Loucy (cell line): ENCODE data around the gene PHLDB1.

Experiments
- EZH2phosphoT487 ChIP-seq: fragments of 200-600 bp; IDR thresholded peaks from 2 replicates; pipeline ENCODE4 v1.6.1; 2018; ENCODE audit warnings: antibody characterized with exemption, mild to moderate bottlenecking, moderate library complexity, borderline replicate concordance
- TF ChIP-seq, protein P1 (sequence below): fragments of 200-600 bp; sonication (generic); conservative IDR thresholded peaks from 2 replicates; pipeline ENCODE4 v1.5.1; 2014; ENCODE audit warnings: mild to moderate bottlenecking, antibody characterized with exemption, low read length

DNA sequence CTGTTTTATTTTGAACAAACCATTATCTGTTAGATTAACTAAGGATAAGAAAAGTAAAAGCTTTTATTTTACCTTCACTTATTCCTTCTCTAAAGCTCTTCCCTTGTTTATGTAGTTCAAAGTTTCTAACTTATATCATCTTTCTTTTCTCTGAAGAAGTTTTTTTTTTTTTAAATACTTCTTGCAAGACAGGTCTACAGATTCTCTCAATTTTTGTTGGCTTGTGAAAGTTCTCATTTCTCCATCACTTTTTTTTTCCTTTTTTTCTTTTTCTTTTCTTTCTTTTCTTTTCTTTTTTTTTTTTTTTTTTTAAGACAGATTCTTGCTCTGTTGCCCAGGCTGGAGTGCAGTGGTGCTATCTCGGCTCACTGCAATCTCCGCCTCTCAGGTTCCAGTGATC is 76.8 kb downstream of the PHLDB1 start:
- TF ChIP-seq, protein P1, sequence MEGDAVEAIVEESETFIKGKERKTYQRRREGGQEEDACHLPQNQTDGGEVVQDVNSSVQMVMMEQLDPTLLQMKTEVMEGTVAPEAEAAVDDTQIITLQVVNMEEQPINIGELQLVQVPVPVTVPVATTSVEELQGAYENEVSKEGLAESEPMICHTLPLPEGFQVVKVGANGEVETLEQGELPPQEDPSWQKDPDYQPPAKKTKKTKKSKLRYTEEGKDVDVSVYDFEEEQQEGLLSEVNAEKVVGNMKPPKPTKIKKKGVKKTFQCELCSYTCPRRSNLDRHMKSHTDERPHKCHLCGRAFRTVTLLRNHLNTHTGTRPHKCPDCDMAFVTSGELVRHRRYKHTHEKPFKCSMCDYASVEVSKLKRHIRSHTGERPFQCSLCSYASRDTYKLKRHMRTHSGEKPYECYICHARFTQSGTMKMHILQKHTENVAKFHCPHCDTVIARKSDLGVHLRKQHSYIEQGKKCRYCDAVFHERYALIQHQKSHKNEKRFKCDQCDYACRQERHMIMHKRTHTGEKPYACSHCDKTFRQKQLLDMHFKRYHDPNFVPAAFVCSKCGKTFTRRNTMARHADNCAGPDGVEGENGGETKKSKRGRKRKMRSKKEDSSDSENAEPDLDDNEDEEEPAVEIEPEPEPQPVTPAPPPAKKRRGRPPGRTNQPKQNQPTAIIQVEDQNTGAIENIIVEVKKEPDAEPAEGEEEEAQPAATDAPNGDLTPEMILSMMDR, result no peak
- TF ChIP-seq EZH2phosphoT487, result no peak
